Ovary (tissue), 1 donor: ENCODE data around the gene ALG6.

Experiments used
- EP300 ChIP-seq: sonication (generic); formaldehyde crosslinking; IDR thresholded peaks from one replicate; pipeline ENCODE4 v1.6.1; 2017; ENCODE audit warnings: antibody characterized with exemption
- POLR2A ChIP-seq: fragments of 450-650 bp; IDR thresholded peaks from one replicate; pipeline ENCODE4 v1.6.1; 2017; ENCODE audit warnings: antibody characterized with exemption, mild to moderate bottlenecking, moderate library complexity

GRCh38 chr1:63405987-63406386, 38.6 kb downstream of the ALG6 start:
- TF ChIP-seq EP300 (no peak), POLR2A (no peak)
